ENCODE data around the gene TAPT1.

TAPT1 gene

GRCh38 chr4:16133406-16133805, 92.9 kb downstream of the TAPT1 start:
- no peak for DNase-seq (ENCODE audit: low spot score)

DNA sequence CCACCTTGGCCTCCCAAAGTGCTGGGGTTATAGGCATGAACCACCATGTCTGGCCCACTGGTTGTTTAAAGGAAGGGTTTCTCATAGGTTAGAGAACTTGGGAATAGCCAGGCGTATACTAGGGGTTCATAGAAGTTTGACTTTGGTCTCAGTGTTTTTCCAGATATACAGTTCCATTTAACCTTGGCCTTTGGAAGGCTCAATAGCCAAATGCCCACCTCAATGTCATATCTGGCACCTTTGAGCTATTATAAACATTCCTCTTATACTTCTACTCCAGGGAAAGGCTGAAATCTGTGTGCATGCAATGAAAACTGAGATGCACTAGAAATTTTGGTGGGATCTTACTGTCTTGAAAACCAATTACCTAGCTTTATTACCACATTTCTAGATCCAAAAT, 95.0 kb downstream of the TAPT1 start:
- DNase-seq (ENCODE audit: low spot score) = no peak

DNA sequence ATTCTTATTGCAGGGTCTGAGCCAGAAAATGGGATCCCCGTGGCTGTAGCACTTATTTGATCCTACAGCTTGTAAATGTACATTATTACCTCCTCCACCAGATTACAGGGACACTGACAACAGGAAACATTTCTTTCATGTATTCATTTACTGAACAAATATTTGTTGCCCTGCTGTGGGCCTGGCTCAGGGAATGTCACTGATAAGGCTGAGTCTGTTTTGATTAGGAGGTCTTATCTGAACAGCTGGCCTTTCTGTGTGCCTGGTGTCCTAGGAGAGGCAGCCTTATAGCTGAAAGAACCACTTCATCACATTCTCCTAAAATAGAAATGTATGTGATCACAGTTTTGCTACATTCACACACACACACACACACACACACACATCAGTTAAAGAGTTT, 96.9 kb downstream of the TAPT1 start:
- no peak for DNase-seq (ENCODE audit: low spot score)

GRCh38 chr4:16126714-16127113, 99.6 kb downstream of the TAPT1 start:
- DNase-seq (ENCODE audit: low spot score) = no peak

DNA sequence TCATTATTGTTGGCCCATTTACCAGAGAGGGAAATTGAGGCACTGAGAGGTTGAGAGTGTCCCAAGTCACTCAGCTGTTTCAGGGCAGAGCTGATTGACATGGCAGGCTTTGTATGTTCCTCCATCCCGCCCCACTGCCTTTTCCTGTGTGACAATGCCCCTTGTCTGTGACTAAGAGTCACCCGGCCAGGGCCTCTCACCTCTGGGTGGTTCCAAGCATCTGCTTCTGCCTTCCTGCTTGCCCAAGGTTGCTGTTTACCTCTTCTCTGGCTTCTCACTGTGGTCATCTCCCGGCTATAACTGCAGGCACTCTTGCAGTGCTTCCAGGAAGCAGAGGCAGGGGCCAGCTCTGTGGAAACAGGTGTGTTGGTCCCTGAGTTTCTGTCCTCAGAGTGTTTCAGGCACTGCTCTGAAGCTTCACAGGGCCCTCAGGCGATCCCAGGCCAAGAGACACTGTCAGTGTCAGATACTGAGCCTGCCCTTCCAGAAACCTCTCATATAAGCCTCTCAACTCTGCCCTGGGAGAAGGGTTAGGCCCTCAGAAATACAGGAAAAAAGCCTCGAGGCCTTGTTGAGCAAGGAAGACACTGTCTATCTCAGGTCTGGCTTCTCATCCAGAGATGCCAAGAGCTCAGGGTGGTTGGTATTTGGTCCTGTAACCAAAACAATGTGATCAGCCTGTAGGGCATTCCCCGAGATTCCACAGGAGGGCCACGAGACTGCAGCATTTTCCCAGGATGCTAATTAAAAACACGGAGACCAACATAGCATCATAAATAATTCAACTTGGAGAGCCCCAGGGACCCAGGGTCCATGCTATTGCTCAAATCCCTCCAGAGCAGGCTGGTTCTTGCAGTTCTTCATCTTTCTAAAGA, 100.5 kb downstream of the TAPT1 start:
- DNase-seq (ENCODE audit: low spot score) = no peak

GRCh38 chr4:16124232-16124631, 102.0 kb downstream of the TAPT1 start:
- DNase-seq (ENCODE audit: low spot score) = no peak

GRCh38 chr4:16123356-16124084, 102.8 kb downstream of the TAPT1 start:
- no peak for DNase-seq (ENCODE audit: low spot score)

DNA sequence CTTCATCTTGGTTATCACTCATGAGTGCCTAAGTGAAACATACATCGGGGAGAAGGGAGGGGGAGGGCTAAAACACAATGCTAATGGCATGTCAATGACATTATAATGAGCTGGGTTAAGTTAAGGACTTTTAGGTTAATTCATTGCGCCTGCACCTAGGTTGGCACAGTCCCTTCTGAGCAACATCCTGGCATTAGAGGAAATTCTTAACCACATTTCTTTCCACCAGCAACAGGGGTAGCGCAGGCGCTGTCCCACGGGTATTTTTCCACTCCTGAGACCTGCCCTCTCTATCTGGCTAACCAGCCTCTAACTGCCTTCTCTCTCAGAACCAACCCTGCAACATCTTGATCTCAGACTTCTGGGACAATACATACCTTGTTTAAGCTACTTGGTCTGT, 103.5 kb downstream of the TAPT1 start:
- no peak for DNase-seq (ENCODE audit: low spot score)

DNA sequence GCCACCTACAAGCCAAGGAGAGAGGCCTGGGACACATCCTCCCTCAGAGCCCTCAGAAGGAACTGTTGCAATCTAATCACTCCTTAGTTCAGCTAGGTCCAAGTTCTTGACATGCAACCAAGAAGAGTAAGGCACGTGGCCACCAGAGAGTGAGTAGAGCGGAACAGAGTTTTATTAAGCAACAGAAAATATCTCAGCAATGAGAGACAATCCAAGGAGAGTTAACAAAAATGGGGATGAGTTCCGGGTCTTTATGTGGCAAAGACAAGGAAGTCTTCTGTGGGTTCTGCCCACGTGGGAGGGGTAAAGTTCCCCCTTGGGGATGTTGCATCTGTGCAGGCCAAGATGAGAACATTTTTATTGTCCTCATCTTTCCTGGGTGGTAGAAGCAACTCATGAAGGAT, 104.0 kb downstream of the TAPT1 start:
- no peak for DNase-seq (ENCODE audit: low spot score)

GRCh38 chr4:16120720-16121119, 105.6 kb downstream of the TAPT1 start:
- no peak for DNase-seq (ENCODE audit: low spot score)

DNA sequence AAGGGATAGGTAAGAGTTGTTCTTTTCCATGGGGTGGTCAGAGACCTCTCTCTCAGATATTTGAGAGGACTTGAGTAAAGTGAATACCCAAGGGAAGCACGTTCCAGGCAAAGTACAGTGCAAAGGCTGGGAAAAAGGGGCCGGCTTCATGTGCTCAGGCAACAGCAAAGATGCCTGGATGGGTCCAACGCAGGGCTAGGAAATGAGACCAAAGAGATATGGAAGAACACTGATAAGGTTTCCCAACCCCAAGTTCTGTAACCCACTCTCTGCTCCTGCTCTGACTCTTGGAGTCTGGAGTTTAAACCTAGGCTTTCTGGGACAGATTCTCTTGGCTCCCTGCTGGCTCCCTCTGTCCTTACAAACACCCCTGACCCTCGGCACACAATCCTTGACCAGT, 106.3 kb downstream of the TAPT1 start:
- no peak for DNase-seq (ENCODE audit: low spot score)

DNA sequence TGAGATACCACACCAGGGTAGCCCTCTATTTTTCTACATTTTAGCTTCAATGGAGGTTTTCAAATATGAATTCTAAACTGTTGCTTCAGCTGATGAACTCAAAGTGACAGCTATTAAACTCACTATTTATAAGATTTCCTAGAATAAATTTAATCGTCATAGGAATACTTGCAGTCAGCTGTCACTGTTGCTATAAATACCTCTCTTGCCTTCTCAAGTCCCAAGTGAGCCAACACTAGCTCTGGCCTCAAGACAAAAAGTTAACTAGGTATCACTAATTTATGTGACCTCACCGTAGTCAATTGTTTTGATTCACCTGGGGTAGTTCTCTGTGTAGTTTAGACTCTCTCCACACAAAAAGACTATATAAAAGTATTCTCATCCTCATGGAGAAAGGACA, 108.2 kb downstream of the TAPT1 start:
- no peak for DNase-seq (ENCODE audit: low spot score)

GRCh38 chr4:16117164-16117563, 109.1 kb downstream of the TAPT1 start:
- DNase-seq (ENCODE audit: low spot score) = no peak

- no peak for DNase-seq (ENCODE audit: low spot score)
These were observed 109.7 kb downstream of the TAPT1 start for GRCh38 chr4:16116493-16116990.

DNA sequence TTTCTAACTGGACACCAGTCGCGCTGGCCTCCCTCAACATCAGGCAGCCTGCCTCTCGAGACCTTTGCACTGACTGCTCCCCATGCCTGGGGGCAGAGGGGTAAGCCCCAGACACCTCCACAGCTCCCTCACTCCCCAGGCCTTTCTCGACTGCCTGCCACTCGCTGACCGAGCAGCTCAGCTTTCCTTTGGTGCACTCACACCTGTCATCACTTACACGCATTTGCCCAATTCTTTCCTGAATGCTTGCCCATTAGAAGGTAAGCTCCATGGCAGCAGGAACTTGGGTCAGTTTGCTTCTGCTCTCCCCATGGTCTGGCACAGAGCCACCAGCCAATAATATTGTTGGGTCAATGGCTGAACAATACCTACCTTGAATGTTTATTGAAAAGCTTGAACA, 110.3 kb downstream of the TAPT1 start:
- no peak for DNase-seq (ENCODE audit: low spot score)

GRCh38 chr4:16114546-16114945, 111.7 kb downstream of the TAPT1 start:
- DNase-seq (ENCODE audit: low spot score) = no peak

DNA sequence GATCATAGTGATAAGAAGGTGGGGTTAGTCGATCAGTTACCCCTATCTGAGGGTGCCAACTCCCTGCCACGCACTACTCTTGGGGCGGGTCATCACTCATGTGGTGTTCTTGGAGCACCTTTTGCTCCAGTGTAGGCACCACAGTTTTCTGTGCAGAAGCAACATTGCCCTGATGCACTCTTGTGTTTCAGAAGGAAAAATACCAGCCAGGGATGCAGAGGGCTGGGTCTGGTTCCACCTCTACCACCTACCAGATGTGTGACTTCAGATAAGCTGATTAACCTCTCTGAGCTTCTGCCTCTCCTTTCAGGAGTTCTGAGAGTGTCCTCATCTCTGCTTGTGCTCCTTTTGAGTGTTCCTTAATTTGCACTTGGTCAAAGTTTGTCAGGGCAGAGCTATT, 112.5 kb downstream of the TAPT1 start:
- no peak for DNase-seq (ENCODE audit: low spot score)

DNA sequence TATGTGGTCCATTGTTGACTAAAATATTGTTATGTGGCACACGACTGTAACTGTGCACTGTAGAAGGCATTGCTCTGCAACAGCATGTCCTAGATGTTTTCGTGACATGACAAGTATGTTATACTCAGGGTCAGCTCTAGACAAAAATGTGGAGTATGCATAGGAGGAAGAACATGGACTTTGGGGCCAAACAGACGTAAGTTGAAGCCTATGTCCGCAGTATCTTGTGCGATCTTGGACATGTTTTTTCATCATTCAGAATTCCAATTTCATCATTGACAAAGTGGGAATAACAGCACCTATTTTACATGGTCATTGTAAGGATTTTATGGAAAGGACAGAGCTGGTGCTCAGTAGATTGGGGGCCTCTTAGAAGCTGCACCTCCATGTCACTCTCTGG, 114.7 kb downstream of the TAPT1 start:
- DNase-seq (ENCODE audit: low spot score) = no peak

DNA sequence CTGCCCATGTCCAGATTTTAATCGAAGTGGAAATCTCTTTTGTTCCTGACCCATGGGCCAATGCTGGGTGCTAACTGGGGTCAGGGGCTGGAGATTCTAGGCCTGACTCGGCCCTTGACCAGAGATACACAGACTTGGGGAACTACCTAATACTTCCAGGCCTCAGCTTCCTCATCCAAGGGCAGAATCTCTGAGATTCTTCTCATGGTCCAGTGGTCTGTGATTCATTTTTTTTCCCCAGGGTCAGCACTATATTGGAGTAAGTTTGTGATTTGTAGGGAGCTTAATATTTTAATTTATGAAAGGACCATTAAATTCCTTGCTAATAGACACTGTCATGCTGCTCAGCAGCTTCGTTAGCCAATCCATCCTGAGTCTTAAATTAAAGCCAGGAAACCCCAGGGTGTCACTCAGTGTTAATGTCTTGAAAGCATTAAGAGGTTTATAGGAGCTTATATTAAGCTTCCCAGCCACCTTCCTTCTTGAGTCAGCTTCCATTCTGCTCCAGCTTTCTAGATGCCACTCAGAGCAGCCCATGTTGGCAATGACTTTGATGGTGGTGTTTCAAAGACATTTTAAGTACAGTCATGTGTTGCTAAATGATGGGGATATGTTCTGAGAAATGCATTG, 115.5 kb downstream of the TAPT1 start:
- no peak for DNase-seq (ENCODE audit: low spot score)
